Inferior parietal cortex (tissue), 1 donor: ENCODE measurements around the gene PCK2.

ENCODE experiments used
- DNase-seq: peaks from one replicate; pipeline ENCODE4 v3.0.0-alpha.2; 2016; ENCODE audit errors: extremely low spot score

The PCK2 gene

GRCh38 chr14:24151404-24152080 lies 57.4 kb downstream of the PCK2 start:
- no peak for DNase-seq
